Tibial artery (tissue), 4 donors: Measurements from ENCODE around the gene TTC28.

Experiments
- DNase-seq, 2 donors: peaks; one replicate each; pipeline ENCODE4 v3.0.0-alpha.2; 2019
- H3K27ac ChIP-seq, 2 donors: fragments of 200-600 bp; sonication (generic) in 1 of 2; 1 replicate in 1 of 2; 2 replicates in 1 of 2; pipeline ENCODE4 v1.5.1; 2018 to 2019; ENCODE audit warnings: mild to moderate bottlenecking in 1 of 2
- H3K27me3 ChIP-seq, 2 donors: fragments of 200-600 bp; sonication (generic) in 1 of 2; one replicate each; pipeline versions ENCODE4 v1.5.1 to v1.6.0; 2016 to 2019
- H3K36me3 ChIP-seq, 3 donors: fragments of 200-600 bp; sonication (generic) in 2 of 3; one replicate each; pipeline ENCODE4 v1.5.1; 2016 to 2019; ENCODE audit warnings: mild to moderate bottlenecking in 2 of 3
- H3K4me1 ChIP-seq, 4 donors: fragments of 200-600 bp; sonication (generic) in 2 of 4; 1 replicate in 3 of 4; 2 replicates in 1 of 4; pipeline ENCODE4 v1.5.1; 2016 to 2019
- H3K4me3 ChIP-seq, 2 donors: fragments of 200-600 bp; sonication (generic) in 1 of 2; 1 replicate in 1 of 2; 2 replicates in 1 of 2; pipeline ENCODE4 v1.5.1; 2018 to 2019; ENCODE audit warnings: mild to moderate bottlenecking in 2 of 2
- H3K9me3 ChIP-seq, 3 donors: fragments of 200-600 bp; sonication (generic) in 1 of 3; one replicate each; pipeline ENCODE4 v1.5.1; 2016 to 2019
- CTCF ChIP-seq, 2 experiments: fragments of 200-600 bp in 1 of 2; fragments of 450-650 bp in 1 of 2; IDR thresholded peaks; one replicate each; pipeline ENCODE4 v1.5.1; 2017 to 2019; ENCODE audit warnings: antibody characterized with exemption in 2 of 2, mild to moderate bottlenecking in 1 of 2, moderate library complexity in 1 of 2
- intact Hi-C: fragments of 100-400 bp; cut with DNase I; formaldehyde crosslinking; loops from one replicate; pipeline ENCODE4 v1.15.0; 2023; ENCODE audit warnings: low total_unique reads

Gene TTC28

GRCh38 chr22:28105988-28106387 is 573.7 kb downstream of the TTC28 start:
- Histone ChIP-seq H3K36me3 (peaks cover 13 to 35% (median 29%) of the 10 kb centered on the region in 3 donors), H3K27me3 (no peaks in the 10 kb centered on the region), H3K27ac (no peak overlapping the region), H3K4me3 (no peak overlapping the region), H3K4me1 (peaks cover 0 to 5% (median 0%) of the 10 kb centered on the region in 4 donors), H3K9me3 (no peaks in the 10 kb centered on the region)
- intact Hi-C loops, result no loop called here
- DNase-seq, result no peak
- no peak for TF ChIP-seq CTCF (IDR thresholded peaks at IDR 0.05)

- no peak overlapping the region for H3K27ac ChIP-seq
- DNase-seq, result no peak
- peaks cover 0 to 5% (median 0%) of the 10 kb centered on the region in 4 donors for H3K4me1 ChIP-seq
- TF ChIP-seq CTCF (IDR thresholded peaks at IDR 0.05), result no peak
- peaks cover 13 to 35% (median 32%) of the 10 kb centered on the region in 3 donors for H3K36me3 ChIP-seq
- H3K9me3 ChIP-seq, result no peaks in the 10 kb centered on the region
- H3K4me3 ChIP-seq, result no peak overlapping the region
- intact Hi-C loops, result no loop called here
- H3K27me3 ChIP-seq, result no peaks in the 10 kb centered on the region
These were observed 574.2 kb downstream of the TTC28 start for GRCh38 chr22:28105413-28105812.

GRCh38 chr22:28103596-28103995 is 576.0 kb downstream of the TTC28 start:
- no peak for DNase-seq
- H3K9me3 ChIP-seq, result no peaks in the 10 kb centered on the region
- intact Hi-C loops, result no loop called here
- H3K4me1 ChIP-seq, result peaks cover 0 to 5% (median 0%) of the 10 kb centered on the region in 4 donors
- H3K4me3 ChIP-seq, result no peak overlapping the region
- H3K36me3 ChIP-seq, result peaks cover 21 to 49% (median 45%) of the 10 kb centered on the region in 3 donors
- no peaks in the 10 kb centered on the region for H3K27me3 ChIP-seq
- TF ChIP-seq CTCF (IDR thresholded peaks at IDR 0.05), result no peak
- no peak overlapping the region for H3K27ac ChIP-seq

DNA sequence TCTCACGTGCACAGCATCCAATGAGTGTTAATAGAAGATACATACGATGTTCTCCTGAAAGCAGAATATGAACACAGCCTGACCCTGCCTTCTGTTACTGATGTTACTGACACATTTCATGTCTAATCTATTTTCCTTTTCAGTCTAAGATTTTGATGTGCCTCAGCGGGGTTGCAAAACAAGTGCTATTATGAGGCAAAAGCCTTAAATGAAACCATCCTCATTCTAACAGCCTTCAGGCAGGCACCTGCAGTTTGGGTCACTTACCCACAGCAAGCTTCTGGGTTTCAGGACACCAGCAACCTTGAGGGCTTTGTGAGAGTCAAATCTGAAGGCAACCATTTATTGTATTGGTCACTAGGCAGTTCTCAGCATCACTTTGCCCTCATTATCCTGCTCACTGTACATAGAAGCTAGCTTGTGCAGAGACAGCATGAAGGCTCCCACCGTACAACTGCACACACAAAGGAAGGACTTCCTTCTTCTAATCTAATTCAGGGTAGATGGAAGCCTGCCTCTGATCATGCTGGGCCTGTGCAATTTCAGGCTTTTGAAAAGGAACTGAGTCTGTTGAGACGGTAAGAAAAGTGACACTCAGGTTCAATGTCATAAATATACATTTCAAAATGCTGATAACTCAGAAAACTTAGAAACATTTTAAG is 577.4 kb downstream of the TTC28 start:
- intact Hi-C loops, result no loop called here
- Histone ChIP-seq H3K4me3 (no peak overlapping the region), H3K27ac (no peak overlapping the region), H3K36me3 (peaks cover 28 to 53% (median 49%) of the 10 kb centered on the region in 3 donors), H3K27me3 (no peaks in the 10 kb centered on the region), H3K9me3 (no peaks in the 10 kb centered on the region), H3K4me1 (peaks cover 0 to 5% (median 0%) of the 10 kb centered on the region in 4 donors)
- TF ChIP-seq CTCF (IDR thresholded peaks at IDR 0.05), result no peak
- DNase-seq, result no peak

- Histone ChIP-seq H3K4me3 (no peak overlapping the region), H3K9me3 (no peaks in the 10 kb centered on the region), H3K27me3 (no peaks in the 10 kb centered on the region), H3K4me1 (no peaks in the 10 kb centered on the region), H3K27ac (no peak overlapping the region), H3K36me3 (peaks cover 15 to 60% (median 53%) of the 10 kb centered on the region in 3 donors)
- intact Hi-C loops, result no loop called here
- no peak for TF ChIP-seq CTCF (IDR thresholded peaks at IDR 0.05)
- DNase-seq, result no peak
These were observed 582.0 kb downstream of the TTC28 start for GRCh38 chr22:28097627-28098026.
